ENCODE data around the gene KMT5C. TPM values are rescaled to one million over a fixed set of nuclear protein-coding genes. Genes with fewer than 3 reads are reported as not detected.

KMT5C gene
- total RNA-seq, 6 donors from 2014 or later, result 9.1 to 111 (median 15.6) TPM

GRCh38 chr19:55368106-55368505, 28.4 kb downstream of the KMT5C start:
- Histone ChIP-seq H3K27ac (no peak overlapping the region), H3K4me1 (peaks cover 11 to 20% (median 13%) of the 10 kb centered on the region in 4 donors), H3K4me3 (no peak overlapping the region), H3K9me3 (no peaks in the 10 kb centered on the region), H3K27me3 (peaks cover 1 to 48% (median 28%) of the 10 kb centered on the region in 4 donors), H3K36me3 (no peaks in the 10 kb centered on the region)
- TF ChIP-seq POLR2A (IDR thresholded peaks at IDR 0.05), result no peak
- TF ChIP-seq EP300 (IDR thresholded peaks at IDR 0.05), result no peak
- no peak for TF ChIP-seq POLR2AphosphoS5 (IDR thresholded peaks at IDR 0.05)
- no peak for TF ChIP-seq CTCF (IDR thresholded peaks at IDR 0.05)
- DNase-seq (peak in 1 of 2 donors; percentile 65), ATAC-seq (ENCODE audit: low FRiP score in 2 of 2) (no peak)
- 86% methylated on average over 7 to 10 of the region's 16 CpGs for WGBS, 2 donors

- ATAC-seq (ENCODE audit: low FRiP score in 2 of 2), result peak in 1 of 2 donors; percentile 79
- H3K4me1 ChIP-seq, result peaks cover 11 to 23% (median 14%) of the 10 kb centered on the region in 4 donors
- no peaks in the 10 kb centered on the region for H3K9me3 ChIP-seq
- H3K36me3 ChIP-seq, result no peaks in the 10 kb centered on the region
- no peak overlapping the region for H3K27ac ChIP-seq
- H3K27me3 ChIP-seq, result peaks cover 1 to 51% (median 29%) of the 10 kb centered on the region in 4 donors
- peak overlapping the region in 3 of 4 donors; percentile 17 to 29 (median 22) for H3K4me3 ChIP-seq
- 16 to 21% methylated on average over 13 to 33 of the region's 54 CpGs for WGBS, 2 donors
- peak in 1 of 2 donors; percentile 89 for DNase-seq
- TF ChIP-seq EP300 (IDR thresholded peaks at IDR 0.05) (no peak), CTCF (IDR thresholded peaks at IDR 0.05) (no peak), POLR2A (IDR thresholded peaks at IDR 0.05) (no peak), POLR2AphosphoS5 (IDR thresholded peaks at IDR 0.05) (no peak)
Observed at GRCh38 chr19:55368701-55369563, 29.3 kb downstream of the KMT5C start.

- WGBS, 2 donors, result 2 to 5% methylated on average over 19 to 23 of the region's 59 CpGs
- Histone ChIP-seq H3K4me1 (peaks cover 11 to 29% (median 21%) of the 10 kb centered on the region in 4 donors), H3K27ac (no peak overlapping the region), H3K4me3 (peak overlapping the region in 3 of 4 donors; percentile 17 to 38 (median 25)), H3K9me3 (no peaks in the 10 kb centered on the region), H3K27me3 (peaks cover 1 to 58% (median 33%) of the 10 kb centered on the region in 4 donors), H3K36me3 (no peaks in the 10 kb centered on the region)
- peak in 1 of 2 donors; percentile 82 for DNase-seq
- TF ChIP-seq POLR2AphosphoS5 (IDR thresholded peaks at IDR 0.05), result no peak
- TF ChIP-seq CTCF (IDR thresholded peaks at IDR 0.05), result no peak
- TF ChIP-seq EP300 (IDR thresholded peaks at IDR 0.05), result no peak
- TF ChIP-seq POLR2A (IDR thresholded peaks at IDR 0.05), result no peak
- peak in 1 of 2 donors; percentile 55 for ATAC-seq (ENCODE audit: low FRiP score in 2 of 2)
Observed at GRCh38 chr19:55369653-55370304, 30.1 kb downstream of the KMT5C start.

DNA sequence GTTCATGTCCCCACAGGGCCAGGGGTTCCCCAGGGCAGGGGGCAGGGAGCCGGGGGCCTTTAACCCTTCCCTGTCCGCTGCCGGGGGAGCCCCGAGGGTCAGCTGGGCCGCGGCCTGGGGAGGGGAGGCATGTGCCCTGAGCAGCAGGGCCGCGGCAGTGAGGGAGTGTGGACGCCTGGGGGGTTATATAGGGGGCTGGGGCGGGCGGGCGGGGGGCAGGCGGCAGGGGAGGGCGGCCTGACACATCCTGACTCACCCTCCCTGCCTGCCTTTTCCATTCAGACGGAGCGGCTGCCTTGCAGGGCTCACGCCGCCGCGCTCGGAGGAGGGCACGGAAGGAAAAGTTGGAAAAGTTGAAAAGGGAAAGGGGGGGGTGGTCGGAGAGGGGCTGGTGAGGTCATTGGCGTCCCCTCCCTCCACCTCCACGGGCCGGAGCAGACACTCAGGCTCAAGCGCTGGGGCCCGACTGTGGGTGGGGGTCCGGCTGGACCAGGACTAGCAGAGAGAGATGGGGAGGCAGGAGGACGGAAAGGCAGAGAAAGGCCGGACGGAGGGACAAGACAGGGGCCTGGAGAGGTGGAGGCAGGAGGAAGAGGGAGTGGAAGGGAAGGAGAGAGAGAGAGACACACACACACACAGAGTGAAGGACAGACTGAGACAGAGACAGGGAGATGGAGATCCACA, 30.8 kb downstream of the KMT5C start, which contains the start of gene IL11:
Gene IL11, minus strand, starts transcription at position 159 of the 684 bp plus-strand sequence. Its CDS starts 153 bp downstream, at position 6.
- Histone ChIP-seq H3K36me3 (no peaks in the 10 kb centered on the region), H3K4me1 (peaks cover 11 to 29% (median 21%) of the 10 kb centered on the region in 4 donors), H3K27me3 (peaks cover 1 to 58% (median 34%) of the 10 kb centered on the region in 4 donors), H3K27ac (no peak within 1 kb of the TSS), H3K9me3 (no peaks in the 10 kb centered on the region), H3K4me3 (peak within 1 kb of the TSS in 3 of 4 donors; percentile 17 to 38 (median 25))
- no peak for TF ChIP-seq POLR2A (IDR thresholded peaks at IDR 0.05)
- no peak for TF ChIP-seq EP300 (IDR thresholded peaks at IDR 0.05)
- no peak for DNase-seq
- 6 to 19% methylated on average over 18 to 31 of the region's 32 CpGs for whole genome bisulfite sequencing, 2 donors
- ATAC-seq (ENCODE audit: low FRiP score in 2 of 2), result peak in 1 of 2 donors; percentile 9

Measured in upper lobe of left lung (tissue), 6 donors.